Head of caudate nucleus (tissue), 42 donors: Measurements from ENCODE around the gene ARHGDIG.

ENCODE experiments used
- DNase-seq, 42 donors: peaks; one replicate each; pipeline versions ENCODE4 v3.0.0 to v3.0.0-alpha.2; 2020 to 2021; ENCODE audit warnings: mixed read lengths in 7 of 42
- intact Hi-C: fragments of 100-400 bp; cut with DNase I; formaldehyde crosslinking; loops from one replicate; pipeline ENCODE4 v1.15.0; 2022

The ARHGDIG gene

DNA sequence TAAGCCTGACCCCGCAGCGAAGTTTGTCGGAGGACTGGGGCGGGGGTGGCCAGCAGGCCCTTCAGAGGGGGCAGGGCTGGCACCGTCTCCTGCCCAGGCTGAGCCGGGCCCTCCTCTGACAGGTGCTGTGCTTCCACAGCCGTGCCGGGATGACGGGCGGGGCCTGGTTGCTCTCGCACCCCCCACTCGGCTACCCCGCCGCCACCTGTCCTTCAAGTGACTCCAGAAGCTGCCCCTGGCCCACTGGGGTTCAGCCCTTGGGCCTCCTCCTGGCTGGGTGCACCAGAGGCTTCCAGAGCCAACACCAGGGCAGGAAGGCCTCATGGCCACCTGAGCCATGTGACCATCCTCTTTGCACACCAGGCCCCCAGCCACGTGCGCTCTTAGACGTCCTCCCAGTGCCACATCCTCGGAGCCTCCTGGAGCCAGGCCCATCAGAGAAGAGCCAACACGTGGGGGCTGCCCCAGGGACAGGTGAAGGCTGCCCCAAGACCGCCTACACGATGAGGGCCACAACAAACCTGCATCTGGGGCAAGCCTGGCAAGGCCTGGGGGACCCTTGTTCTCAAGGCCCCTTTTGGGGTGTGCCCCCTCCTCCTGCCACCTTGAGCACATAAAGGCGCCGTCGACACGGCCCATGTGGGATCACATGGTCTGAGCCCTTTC lies 9.8 kb downstream of the ARHGDIG start:
- intact Hi-C loops = no loop called here

DNA sequence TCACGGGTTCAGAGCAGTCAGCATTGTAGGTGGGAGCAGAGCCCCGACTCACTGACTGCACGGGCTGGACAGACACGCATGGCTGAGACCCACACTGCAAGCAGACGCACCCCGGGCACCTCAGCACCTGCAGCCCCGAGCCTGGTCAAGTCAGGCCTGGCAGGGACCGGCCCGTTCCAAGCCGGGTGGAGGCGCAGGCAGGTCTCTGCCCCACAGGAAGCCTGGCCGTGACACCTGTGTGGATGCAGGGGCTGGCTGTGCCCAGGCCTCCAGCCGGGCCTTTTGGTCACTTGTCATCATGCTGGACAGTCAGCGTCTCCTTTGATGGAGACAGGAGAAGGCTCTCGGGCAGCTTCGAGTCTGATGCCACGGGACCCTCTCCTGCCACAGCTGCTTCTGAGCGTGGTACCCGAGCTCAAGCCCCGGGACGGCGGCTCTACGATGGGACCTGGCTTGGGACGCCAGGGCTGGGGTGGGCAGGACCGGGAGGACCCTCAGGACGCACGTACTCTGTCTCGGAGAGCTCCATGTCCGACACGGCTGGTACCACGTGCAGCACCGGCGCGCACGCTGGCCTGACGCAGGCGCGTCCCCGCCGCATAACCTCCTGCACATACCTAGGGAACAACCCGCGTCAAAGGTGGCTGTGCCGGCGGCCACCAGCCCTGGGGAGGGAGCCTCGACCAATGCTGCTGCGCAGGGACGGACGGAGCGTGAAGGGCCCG lies 10.5 kb downstream of the ARHGDIG start:
- intact Hi-C loops = no loop called here
- DNase-seq = no peak

More for the DNA sequence above, 9.8 kb downstream of the ARHGDIG start:
- no peak for DNase-seq

DNA sequence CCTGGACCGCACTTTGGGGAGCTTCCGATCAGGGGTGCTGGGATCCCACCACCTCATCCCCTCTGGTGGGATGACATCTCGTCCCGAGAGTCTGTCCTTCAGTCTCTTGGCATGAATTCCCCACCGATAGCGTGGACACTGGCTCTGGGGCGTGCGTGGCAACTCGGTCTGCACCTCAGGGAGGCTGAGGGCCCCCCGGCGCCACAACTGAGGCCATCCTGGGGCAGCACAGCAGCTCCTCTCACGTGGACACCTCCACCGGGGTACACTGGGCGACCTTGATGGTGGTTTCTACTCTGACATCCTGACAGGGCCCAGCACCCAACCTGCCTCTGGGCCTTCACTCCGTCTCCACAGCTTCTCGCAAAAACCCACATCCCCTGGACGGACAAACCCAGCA lies 11.1 kb downstream of the ARHGDIG start:
- intact Hi-C loops = no loop called here
- no peak for DNase-seq

DNA sequence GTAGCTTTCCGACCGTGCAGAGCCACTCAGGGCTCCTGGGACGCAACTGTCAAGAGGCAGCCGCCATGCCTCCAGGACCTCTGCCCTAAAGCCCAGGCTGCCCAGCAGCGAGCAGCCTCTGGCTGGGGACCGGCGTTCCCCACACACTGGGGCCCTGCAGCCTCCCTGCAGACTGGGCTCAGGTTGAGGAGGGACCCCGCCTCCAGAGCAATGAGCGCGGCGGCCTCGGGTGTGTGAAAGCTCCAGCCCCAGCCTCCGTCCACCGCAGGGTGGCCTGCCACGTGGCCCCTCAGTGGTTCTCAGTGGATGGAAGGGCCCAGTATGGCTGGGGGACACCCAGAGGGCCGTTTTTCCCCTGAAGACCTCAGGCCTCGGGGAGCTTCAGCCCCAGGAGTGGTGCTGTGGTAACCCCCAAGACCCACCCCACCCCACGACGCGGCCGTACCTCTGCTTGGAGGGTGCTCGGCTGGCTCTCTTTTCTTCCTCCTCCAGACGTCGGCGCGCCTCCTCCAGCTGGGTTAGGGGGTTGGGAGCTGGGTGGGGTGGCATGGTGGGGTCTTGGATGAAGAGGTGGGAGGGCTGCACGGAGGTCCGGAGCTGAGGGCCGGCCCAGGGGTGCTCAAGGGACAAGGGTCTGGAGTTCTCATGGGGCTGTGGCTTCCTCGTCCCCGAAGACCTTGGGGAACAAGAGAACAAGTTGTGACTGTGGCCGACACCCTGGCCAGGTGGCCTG lies 12.8 kb downstream of the ARHGDIG start:
- DNase-seq = no peak

DNA sequence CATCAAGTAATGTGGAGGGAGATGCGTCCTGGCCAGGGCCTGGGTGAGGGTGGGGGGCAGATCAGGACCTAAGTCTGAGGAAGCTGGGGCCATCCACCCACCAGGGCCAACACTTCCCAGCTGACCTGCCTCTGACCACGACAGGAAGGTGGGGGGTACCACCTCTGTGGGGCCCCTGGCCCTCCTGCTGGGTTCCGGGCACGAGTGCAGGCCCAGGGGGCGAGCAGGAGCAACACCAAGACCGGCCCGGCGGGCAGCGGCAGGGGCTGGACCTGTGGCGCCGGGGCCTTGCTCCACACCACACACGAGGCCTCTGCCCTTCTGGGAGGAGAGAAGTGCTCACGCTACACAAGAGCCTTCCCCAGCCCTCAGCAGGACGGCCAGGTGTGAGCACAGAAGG lies 15.9 kb downstream of the ARHGDIG start:
- no peak for DNase-seq
- intact Hi-C loops = no loop called here

More for the DNA sequence above, 12.8 kb downstream of the ARHGDIG start:
- intact Hi-C loops = no loop called here

DNA sequence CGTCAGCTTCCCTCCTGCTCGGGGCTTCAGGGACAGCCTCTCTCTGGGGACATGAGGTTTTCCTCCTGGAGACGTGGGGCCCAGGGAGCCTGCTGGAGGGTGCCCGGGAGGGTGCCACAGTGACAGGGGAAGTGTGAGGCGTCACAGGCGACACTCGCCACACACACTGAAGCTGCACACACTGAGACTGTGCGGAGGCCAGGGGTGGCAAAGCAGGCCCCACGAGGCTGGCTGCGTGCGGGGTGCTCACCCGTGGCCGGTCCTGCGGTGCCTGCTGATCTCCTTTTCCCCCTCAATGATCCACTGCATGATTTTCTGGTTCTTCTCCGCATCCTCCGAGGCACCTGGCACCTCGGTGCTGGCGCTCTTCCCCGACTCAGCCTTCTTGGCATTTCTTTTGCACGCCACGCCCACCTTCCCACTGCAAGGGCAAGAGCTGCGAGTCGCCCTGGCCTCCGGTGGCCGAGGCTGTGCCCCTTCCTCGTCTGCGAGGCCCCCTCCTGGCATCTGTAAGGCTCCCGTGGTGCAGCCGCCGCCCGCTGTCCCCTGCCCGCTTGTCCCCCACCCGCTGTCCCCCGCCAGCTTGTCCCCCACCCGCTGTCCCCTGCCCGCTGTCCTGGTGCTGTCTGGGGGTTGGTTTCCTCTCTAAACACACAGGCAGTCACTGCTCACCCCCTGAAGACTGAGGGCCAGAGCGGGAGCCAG lies 16.6 kb downstream of the ARHGDIG start:
- intact Hi-C loops = no loop called here
- no peak for DNase-seq

DNA sequence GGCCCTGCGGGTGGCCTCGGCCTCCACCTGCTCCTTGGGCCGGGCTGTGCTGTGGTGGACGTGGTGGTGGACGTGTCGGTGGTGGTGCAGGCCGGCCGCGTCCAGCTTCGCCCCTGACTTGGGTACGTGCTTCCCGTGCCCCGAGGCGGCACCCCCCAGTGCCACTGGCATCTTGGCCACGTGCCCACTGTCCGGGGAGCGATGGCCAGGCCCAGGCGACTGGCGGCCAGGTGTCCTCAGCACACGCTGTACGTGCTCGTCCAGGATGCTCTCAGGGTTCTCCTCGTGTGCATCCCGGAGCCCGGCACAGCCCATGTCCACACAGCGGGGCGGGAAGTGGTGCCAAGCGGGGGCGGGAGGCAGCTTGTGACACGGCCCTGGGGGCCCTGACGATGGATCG lies 17.4 kb downstream of the ARHGDIG start:
- intact Hi-C loops = no loop called here
- no peak for DNase-seq

DNA sequence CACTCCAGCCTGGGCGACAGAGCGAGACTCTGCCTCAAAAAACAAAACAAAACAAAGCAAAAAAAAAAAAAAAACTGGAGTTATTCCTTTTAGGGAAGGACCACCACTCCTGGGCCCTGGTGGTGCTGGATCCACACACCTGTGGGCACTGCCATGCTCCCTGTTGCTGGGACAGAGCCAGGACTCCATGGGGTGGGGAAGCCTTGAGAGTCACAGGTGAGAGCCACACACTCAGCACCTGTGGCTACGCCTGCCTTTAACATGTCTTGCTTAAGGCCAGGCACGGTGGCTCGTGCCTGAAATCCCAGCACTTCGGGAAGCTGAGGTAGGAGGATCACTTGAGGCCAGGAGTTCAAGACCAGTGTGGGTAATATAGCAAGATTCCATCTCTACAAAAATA lies 20.8 kb downstream of the ARHGDIG start:
- DNase-seq = no peak
- intact Hi-C loops = no loop called here

DNA sequence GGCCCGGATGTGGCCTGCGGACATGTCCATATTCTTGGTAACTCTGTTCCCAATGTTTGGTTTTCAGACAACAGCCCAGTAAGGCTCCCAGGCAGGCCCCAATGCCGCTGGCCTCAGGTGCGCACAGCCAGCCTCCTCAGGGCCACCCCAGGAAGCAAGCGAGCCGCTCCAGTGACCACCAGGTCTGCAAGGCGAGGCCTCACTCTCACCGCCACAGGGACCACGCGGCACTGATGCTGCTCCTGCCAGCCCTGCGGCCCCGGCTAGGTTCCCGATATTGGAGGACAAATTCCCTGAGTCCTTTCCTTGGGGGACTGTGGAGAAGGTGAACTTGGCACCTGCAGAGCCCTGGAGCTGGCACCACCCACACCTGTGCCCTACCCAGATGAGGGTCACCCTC lies 21.6 kb downstream of the ARHGDIG start:
- intact Hi-C loops = no loop called here
- no peak for DNase-seq

DNA sequence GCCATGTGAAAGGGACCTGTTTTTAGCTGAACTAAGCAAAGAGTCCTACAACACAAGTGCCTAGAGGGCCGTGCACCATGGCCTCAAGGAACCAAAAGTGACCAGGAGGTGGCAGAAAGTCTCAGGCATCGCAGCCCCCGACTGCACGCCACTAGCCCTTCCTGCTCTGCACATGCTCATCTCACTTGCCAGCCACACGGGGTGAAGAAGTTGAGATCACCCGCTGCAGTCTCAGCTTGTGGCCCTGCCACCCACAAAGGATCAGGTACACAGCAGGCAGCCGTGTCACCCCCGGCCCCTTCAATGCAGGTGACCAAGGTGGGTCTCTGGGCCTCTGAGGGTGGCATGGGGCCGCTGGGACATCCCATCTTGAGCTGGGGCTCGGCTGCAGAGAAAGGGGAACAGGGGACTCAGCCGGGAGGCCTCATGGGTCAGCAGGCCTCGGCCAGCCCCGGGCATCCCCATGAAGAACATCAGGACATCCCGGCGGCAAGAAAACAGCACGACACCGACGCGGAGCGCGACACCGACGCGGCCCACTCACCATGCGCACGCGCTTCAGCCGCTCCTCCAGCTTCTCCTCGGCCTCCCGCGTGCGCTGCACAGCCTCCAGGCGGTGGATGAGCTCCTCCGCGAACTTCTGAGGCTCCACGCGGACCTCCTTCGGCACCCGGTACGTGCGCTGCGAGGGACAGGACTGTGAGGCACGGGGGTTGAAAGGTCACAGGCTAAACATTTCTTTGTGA lies 23.5 kb downstream of the ARHGDIG start:
- DNase-seq = no peak

DNA sequence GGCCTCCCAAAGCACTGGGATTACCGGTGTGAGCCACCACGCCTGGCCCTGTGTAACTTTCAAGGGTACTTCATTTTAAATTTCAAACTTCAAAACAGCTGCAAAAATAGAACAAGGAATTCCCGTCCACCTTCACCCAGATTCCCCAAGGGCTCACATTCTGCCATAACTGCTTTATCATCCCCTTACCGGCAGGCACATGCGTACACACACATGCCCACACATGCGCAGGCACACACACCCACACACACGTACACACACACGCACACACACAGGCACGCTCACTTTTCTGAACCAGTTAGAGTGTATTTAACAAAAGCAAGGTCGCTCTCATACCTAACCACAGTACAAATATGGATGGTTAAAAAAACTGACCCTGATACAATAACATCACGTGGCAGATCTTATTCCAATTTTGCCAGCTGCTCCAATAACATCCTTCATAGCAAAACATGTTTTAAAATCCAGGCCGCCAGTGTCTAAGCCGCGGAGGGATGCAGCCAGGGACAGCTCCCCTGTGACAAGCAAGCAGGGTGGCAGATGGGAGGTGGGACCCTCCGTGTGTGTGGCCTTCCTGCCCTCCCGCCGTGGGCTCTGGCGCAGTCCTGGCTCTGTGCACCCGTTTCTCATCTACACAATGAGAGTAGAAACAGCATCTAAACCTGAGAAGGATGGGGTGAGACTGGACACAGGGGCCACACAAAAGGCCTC lies 25.7 kb downstream of the ARHGDIG start:
- intact Hi-C loops = no loop called here
- DNase-seq = peak in 41 of 42 donors; percentile 24 to 85 (median 56)

More for the DNA sequence above, 23.5 kb downstream of the ARHGDIG start:
- intact Hi-C loops = no loop called here

DNA sequence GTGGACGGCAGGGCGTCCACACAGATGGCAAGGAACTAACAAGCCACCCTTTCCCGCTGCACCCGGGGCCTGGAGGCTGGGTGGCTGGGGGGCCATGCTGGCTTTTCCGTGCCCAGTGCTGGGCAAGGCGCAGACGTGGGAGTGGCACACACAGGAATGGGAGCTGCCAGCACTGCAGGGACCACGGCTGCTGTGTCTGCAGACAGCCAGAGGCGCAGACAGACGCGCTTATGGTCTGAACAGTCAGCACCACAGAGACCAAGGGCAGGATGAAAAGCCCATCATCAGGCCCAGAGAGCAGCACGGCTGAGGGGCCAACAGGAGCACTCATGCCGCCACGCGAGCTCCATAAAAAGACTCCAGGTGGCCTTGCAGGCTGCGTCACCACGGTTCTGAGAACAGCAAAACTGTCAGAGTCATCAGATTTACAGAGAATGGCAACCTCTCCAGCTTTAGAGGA lies 26.6 kb downstream of the ARHGDIG start:
- peak in 1 of 42 donors; percentile 24 for DNase-seq
- intact Hi-C loops = no loop called here

DNA sequence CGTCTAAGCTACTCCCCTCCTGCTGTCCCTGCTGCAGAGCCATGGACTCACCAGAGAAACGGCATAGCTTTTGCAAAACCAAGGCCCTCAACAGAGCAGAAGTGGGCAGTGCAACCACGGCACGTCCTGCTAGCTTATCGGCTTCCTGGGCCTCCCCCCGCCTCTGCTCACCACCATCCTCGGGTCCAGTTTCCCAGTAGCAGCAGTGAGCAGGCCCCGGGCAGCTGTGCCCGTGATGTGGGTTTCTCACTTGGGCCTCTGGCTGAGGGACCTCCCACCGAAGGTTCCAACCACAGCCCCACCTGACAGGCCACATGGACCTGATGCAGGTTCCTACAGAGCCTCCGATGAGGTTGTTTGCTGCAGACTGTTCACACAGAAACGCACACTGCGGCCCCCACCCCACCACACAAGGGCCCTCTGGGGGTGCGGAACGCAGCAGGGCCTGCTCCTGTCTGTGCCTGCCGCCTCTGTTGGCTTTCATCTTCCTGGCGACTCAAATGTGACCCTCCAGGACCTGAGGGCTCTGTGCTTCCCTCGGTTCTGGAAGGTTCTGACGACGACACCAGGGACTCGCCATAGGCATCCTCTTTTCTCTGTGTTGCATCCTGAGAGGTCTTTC lies 27.4 kb downstream of the ARHGDIG start:
- intact Hi-C loops = no loop called here
- no peak for DNase-seq

DNA sequence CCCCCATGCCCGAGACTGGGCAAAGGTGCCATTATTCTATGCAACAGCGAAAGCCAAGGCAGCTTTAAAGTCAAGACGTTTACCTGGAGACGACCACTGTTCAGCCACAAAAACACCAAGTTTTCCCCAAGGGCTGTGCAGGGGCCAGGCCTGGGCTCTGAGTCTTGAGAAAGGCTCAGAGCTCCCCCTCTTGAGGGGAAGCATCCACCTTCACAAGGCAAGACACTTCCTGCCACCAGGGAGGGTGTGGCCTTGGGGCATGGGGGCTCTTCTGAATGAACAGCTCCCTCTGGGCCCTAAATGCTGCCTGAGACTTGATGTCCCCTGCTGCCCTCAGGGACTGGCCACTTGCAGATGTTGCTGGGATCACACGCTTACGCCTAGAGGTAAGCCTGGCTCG lies 29.1 kb downstream of the ARHGDIG start:
- DNase-seq = no peak
- intact Hi-C loops = no loop called here

DNA sequence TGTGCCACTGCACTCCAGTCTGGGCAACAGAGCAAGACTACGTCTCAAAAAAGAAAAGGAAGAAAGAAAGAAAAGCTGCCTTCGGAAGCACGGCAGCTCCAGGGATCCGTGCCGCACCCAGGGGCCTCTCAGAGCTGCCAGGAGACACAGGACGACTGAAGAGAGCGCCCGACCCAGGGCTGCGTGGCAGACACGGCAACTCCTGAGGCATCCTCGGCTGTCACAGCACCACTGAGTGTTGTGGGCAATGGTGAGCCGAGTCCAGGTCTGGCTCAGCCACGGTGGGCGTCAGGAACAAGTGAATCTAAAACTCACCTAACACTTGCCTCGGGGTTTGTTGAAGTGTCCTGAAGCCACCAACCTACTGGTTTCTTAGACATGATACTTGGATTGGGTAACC lies 31.3 kb downstream of the ARHGDIG start:
- intact Hi-C loops = no loop called here

DNA sequence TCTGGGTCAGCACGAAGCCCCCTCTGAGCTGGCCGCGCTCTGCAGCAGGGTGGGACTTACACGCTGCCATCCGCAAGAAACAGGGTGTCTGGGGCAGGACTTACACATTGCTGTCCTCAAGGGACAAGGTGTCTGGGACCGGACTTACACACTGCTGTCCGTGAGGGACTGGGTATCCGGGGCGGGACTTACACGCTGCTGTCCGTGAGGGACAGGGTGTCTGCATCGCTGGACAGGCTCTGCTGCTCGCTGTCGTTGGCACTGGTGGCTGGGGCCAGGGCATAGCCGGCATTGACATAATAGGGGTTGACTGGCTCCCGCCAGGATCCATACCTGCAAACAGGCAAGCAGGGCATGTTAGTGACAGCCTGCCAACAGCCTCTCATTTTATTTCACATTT lies 34.0 kb downstream of the ARHGDIG start:
- no peak for DNase-seq
- intact Hi-C loops = no loop called here

More for the DNA sequence above, 31.3 kb downstream of the ARHGDIG start:
- no peak for DNase-seq

DNA sequence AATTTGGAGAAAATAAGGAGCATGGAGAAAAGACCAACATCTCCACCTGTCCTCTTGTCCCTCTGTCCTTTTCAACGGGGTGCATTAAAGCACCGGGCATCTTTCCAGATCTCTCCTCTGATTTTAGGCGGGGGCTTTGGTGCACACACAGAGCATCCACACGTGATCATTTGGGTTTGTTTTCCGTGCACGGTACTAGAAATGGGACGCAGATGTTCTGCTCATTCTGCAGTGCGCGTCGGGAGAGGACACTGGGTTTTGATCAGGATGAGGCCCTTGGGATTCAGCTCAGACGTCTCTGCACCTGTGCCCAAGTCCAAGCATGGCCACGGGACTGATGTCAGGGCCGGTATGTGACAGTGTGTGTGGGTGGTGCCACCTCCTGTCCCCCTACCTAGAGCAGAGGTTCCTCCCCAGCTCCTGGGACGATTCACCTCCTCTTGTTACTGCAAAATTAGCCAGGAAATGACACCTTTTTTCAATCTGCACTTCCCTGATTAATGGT lies 34.5 kb downstream of the ARHGDIG start:
- intact Hi-C loops = no loop called here
- no peak for DNase-seq
